Mesendoderm (in vitro differentiated cells): ENCODE data around the gene DYSF.

Experiments
- DNase-seq: peaks from one replicate; pipeline ENCODE4 v3.0.0; 2013
- H2AK5ac ChIP-seq: 2 replicates; pipeline ENCODE4 v1.6.1; 2013; ENCODE audit warnings: low read length, inconsistent platforms
- H2BK120ac ChIP-seq: 2 replicates; pipeline ENCODE4 v1.6.1; 2013; ENCODE audit warnings: low read depth, mild to moderate bottlenecking, low read length, moderate library complexity, mixed read lengths
- H2BK15ac ChIP-seq: replicated peaks from 2 replicates; pipeline ENCODE4 v1.6.1; 2013; ENCODE audit warnings: low read depth, mild to moderate bottlenecking, moderate library complexity
- H2BK5ac ChIP-seq: 2 replicates; pipeline ENCODE4 v1.6.1; 2013; ENCODE audit warnings: low read length, inconsistent platforms
- H3K18ac ChIP-seq: 2 replicates; pipeline ENCODE4 v1.6.1; 2013; ENCODE audit warnings: mild to moderate bottlenecking, low read length, mixed read lengths
- H3K23ac ChIP-seq: one replicate; pipeline ENCODE4 v1.6.1; 2013; ENCODE audit warnings: low read length
- H3K27ac ChIP-seq: 2 replicates; pipeline ENCODE4 v1.5.1; 2013; ENCODE audit warnings: low read depth, mild to moderate bottlenecking, inconsistent platforms, low read length, moderate library complexity
- H3K27me3 ChIP-seq: 2 replicates; pipeline ENCODE4 v1.6.1; 2013; ENCODE audit warnings: low read length, control low read depth, mild to moderate bottlenecking, inconsistent platforms; ENCODE audit not compliant: insufficient read depth, poor library complexity
- H3K36me3 ChIP-seq: 2 replicates; pipeline ENCODE4 v1.6.1; 2013; ENCODE audit warnings: low read length, inconsistent platforms; ENCODE audit not compliant: control insufficient read depth, insufficient read depth
- H3K4ac ChIP-seq: one replicate; pipeline ENCODE4 v1.6.1; 2013; ENCODE audit warnings: low read depth, mild to moderate bottlenecking, low read length, moderate library complexity
- H3K4me1 ChIP-seq: 2 replicates; pipeline ENCODE4 v1.6.1; 2013; ENCODE audit warnings: low read depth, low read length, inconsistent platforms; ENCODE audit not compliant: control insufficient read depth
- H3K4me2 ChIP-seq: 2 replicates; pipeline ENCODE4 v1.6.1; 2013; ENCODE audit warnings: low read length
- H3K4me3 ChIP-seq: 2 replicates; pipeline ENCODE4 v1.5.1; 2013; ENCODE audit warnings: mild to moderate bottlenecking, low read length
- H3K56ac ChIP-seq: one replicate; pipeline ENCODE4 v1.6.1; 2013; ENCODE audit warnings: low read length
- H3K79me1 ChIP-seq: 2 replicates; pipeline ENCODE4 v1.6.1; 2013; ENCODE audit warnings: low read length, inconsistent platforms
- H3K79me2 ChIP-seq: 2 replicates; pipeline ENCODE4 v1.6.1; 2013; ENCODE audit warnings: mild to moderate bottlenecking, low read length; ENCODE audit not compliant: control insufficient read depth, insufficient read depth
- H3K9ac ChIP-seq: 2 replicates; pipeline ENCODE4 v1.6.1; 2013; ENCODE audit warnings: low read length, inconsistent platforms
- H4K5ac ChIP-seq: one replicate; pipeline ENCODE4 v1.6.1; 2013; ENCODE audit warnings: low read length
- H4K8ac ChIP-seq: one replicate; pipeline ENCODE4 v1.6.1; 2013; ENCODE audit warnings: low read depth, mild to moderate bottlenecking, control low read depth, low read length, moderate library complexity
- WGBS: extraction: QIAGEN DNeasy Blood & Tissue Kit; methylation state at CpG from one replicate; pipeline ENCODE4 v1.1.7; 2013; ENCODE audit warnings: low lambda C conversion rate, missing lambda C conversion rate; ENCODE audit not compliant: insufficient coverage; ENCODE audit errors: extremely low coverage; 5-methylcytosine and 5-hydroxymethylcytosine counted together

The DYSF gene

GRCh38 chr2:71715951-71716696 lies 262.8 kb downstream of the DYSF start:
- Histone ChIP-seq H3K27me3 (no peaks in the 10 kb centered on the region), H2BK120ac (no peak overlapping the region), H3K79me2 (no peaks in the 10 kb centered on the region), H3K18ac (no peak overlapping the region), H2BK15ac (no peak overlapping the region), H3K56ac (no peak overlapping the region), H3K4ac (no peak overlapping the region), H2BK5ac (no peak overlapping the region), H4K8ac (no peak overlapping the region), H3K4me3 (no peak overlapping the region), H3K9ac (no peak overlapping the region), H3K4me2 (no peak overlapping the region), H3K27ac (no peak overlapping the region), H4K5ac (no peak overlapping the region), H3K36me3 (no peaks in the 10 kb centered on the region), H2AK5ac (no peak overlapping the region), H3K23ac (no peak overlapping the region), H3K4me1 (no peaks in the 10 kb centered on the region), H3K79me1 (no peaks in the 10 kb centered on the region)
- DNase-seq, result no peak
- no CpG with 5 or more reads among the region's 4 CpGs for WGBS

DNA sequence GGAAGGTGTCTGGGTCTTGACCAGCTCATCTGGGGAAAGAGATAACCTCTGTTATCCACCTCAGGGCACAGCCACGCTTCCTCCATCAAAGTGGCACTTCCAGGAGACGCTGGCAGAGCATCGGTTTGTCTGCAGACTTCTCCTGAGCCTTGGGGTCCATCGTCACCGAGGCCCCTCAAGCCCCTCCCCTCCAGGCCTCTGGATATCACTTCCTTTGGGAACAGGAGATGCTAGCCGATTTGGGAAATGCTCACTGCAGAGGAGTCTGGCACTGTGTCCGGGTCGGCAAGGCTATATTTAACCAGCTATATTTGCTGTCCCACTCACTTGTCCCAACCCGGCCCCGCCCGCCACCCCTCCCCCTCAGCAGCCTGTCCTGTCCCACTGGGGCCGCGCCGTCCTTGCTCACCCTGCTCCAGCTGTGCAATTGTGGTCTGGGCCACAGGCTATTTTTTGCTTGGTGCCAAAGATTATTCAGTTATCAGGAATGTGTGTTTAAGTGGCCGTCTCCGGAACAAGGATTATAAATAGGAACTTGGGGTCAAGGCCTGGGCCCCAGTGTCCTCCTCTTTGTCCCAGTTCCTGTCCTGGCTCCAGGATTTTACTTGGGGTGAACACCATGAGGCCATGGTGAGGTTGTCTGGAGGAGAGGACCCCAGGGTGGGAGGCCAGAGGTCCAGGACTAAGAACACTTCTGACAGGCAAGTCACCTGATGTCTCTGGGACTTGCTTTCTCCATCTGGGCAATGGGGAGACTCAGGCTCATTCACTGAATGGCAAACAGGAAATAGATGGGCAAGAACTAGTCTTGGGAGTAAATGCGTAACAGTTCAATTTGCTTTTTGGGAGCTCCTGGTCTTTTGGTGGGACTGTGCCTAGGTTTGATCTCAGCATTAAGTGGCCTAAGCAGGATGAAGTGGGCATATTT lies 263.6 kb downstream of the DYSF start:
- Histone ChIP-seq H3K79me1 (no peaks in the 10 kb centered on the region), H2AK5ac (no peak overlapping the region), H4K8ac (no peak overlapping the region), H3K27me3 (no peaks in the 10 kb centered on the region), H3K18ac (no peak overlapping the region), H3K4me3 (no peak overlapping the region), H3K4ac (no peak overlapping the region), H3K9ac (no peak overlapping the region), H2BK15ac (no peak overlapping the region), H3K79me2 (no peaks in the 10 kb centered on the region), H4K5ac (no peak overlapping the region), H3K27ac (no peak overlapping the region), H3K56ac (no peak overlapping the region), H3K23ac (no peak overlapping the region), H3K36me3 (no peaks in the 10 kb centered on the region), H3K4me2 (no peak overlapping the region), H3K4me1 (no peaks in the 10 kb centered on the region), H2BK120ac (no peak overlapping the region), H2BK5ac (no peak overlapping the region)
- no CpG with 5 or more reads among the region's 17 CpGs for WGBS
- DNase-seq, result no peak

DNA sequence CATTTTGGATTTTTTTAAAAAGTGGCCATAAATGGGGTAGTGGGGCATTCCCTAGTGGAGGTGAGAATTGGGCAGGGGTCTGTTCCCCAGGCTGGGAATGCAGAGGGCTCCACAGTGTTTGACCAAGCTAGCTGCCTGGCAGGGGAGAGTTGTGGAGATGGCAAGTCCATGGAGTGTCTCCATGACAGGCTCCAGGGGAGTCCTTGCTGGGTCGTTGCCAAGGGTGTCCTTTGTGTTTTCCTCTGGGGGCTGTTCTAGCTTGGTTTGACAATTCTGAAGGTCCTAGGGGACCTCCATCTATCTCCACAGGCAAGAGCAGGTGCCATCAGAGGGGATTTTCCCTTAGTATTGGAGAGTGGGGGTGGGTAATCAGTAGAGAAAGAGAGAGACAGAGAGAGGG lies 265.3 kb downstream of the DYSF start:
- Histone ChIP-seq H3K4me1 (no peaks in the 10 kb centered on the region), H3K4me3 (no peak overlapping the region), H3K27me3 (no peaks in the 10 kb centered on the region), H3K27ac (no peak overlapping the region), H3K4me2 (no peak overlapping the region), H3K56ac (no peak overlapping the region), H3K79me2 (no peaks in the 10 kb centered on the region), H3K18ac (no peak overlapping the region), H4K8ac (no peak overlapping the region), H3K23ac (no peak overlapping the region), H3K9ac (no peak overlapping the region), H2BK5ac (no peak overlapping the region), H2BK120ac (no peak overlapping the region), H2BK15ac (no peak overlapping the region), H3K79me1 (no peaks in the 10 kb centered on the region), H4K5ac (no peak overlapping the region), H2AK5ac (no peak overlapping the region), H3K4ac (no peak overlapping the region), H3K36me3 (no peaks in the 10 kb centered on the region)
- no peak for DNase-seq
- WGBS, result no CpG with 5 or more reads among the region's 1 CpG

- Histone ChIP-seq H3K4me1 (no peaks in the 10 kb centered on the region), H3K27ac (no peak overlapping the region), H3K36me3 (no peaks in the 10 kb centered on the region), H3K79me2 (no peaks in the 10 kb centered on the region), H3K23ac (no peak overlapping the region), H2BK15ac (no peak overlapping the region), H3K4me2 (no peak overlapping the region), H3K4me3 (no peak overlapping the region), H4K8ac (no peak overlapping the region), H3K4ac (no peak overlapping the region), H3K79me1 (no peaks in the 10 kb centered on the region), H2BK120ac (no peak overlapping the region), H4K5ac (no peak overlapping the region), H3K27me3 (no peaks in the 10 kb centered on the region), H3K56ac (no peak overlapping the region), H2BK5ac (no peak overlapping the region), H3K18ac (no peak overlapping the region), H2AK5ac (no peak overlapping the region), H3K9ac (no peak overlapping the region)
- WGBS, result no CpG with 5 or more reads among the region's 5 CpGs
- no peak for DNase-seq
Observed at GRCh38 chr2:71719520-71720282, 266.3 kb downstream of the DYSF start.

DNA sequence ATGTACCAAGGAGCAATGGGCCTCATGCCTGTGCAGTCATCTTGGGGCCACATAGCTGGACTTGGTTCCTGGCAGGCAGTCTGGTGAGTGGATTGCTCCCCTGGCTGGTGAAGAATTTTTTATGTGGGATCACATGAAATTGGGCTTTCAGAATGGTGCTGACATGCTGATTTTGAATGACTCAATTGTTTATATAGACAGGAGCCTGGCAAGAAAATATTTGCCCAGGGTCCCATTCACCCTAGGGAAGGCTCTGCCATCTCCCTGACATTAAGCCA lies 266.9 kb downstream of the DYSF start:
- no peak overlapping the region for H3K23ac ChIP-seq
- no peak overlapping the region for H2BK15ac ChIP-seq

More for the DNA sequence above, 266.9 kb downstream of the DYSF start:
- H3K36me3 ChIP-seq, result no peaks in the 10 kb centered on the region
- H3K4me3 ChIP-seq, result no peak overlapping the region
- no peaks in the 10 kb centered on the region for H3K79me1 ChIP-seq
- H3K27ac ChIP-seq, result no peak overlapping the region
- H3K9ac ChIP-seq, result no peak overlapping the region
- H3K4me1 ChIP-seq, result no peaks in the 10 kb centered on the region
- no peak overlapping the region for H3K4ac ChIP-seq
- no peak overlapping the region for H4K5ac ChIP-seq
- no peak overlapping the region for H2BK120ac ChIP-seq
- H2AK5ac ChIP-seq, result no peak overlapping the region
- no peak overlapping the region for H3K4me2 ChIP-seq
- H3K18ac ChIP-seq, result no peak overlapping the region
- H3K79me2 ChIP-seq, result no peaks in the 10 kb centered on the region
- DNase-seq, result no peak
- no peaks in the 10 kb centered on the region for H3K27me3 ChIP-seq
- no peak overlapping the region for H2BK5ac ChIP-seq
- no peak overlapping the region for H4K8ac ChIP-seq
- H3K56ac ChIP-seq, result no peak overlapping the region
